H9 (cell line): ENCODE measurements around the gene RAB29. TPM values are rescaled to one million over a fixed set of nuclear protein-coding genes. Genes with fewer than 3 reads are reported as not detected.

Source experiments
- DNase-seq: peaks from one replicate; pipeline ENCODE4 v3.0.0-alpha.2; 2017
- H2AFZ ChIP-seq: one replicate; pipeline ENCODE4 v1.6.1; 2013; ENCODE audit warnings: mild to moderate bottlenecking, low read length, control low read depth, moderate library complexity
- H2AK5ac ChIP-seq: 2 replicates; pipeline ENCODE4 v1.6.1; 2013; ENCODE audit warnings: low read length, control low read depth, mixed read lengths; ENCODE audit not compliant: insufficient read length
- H2BK120ac ChIP-seq: one replicate; pipeline ENCODE4 v1.6.1; 2013; ENCODE audit warnings: low read depth, mild to moderate bottlenecking, low read length, control low read depth, inconsistent platforms; ENCODE audit not compliant: poor library complexity, severe bottlenecking
- H2BK12ac ChIP-seq: 2 replicates; pipeline ENCODE4 v1.6.1; 2013; ENCODE audit warnings: low read length, control low read depth, mixed read lengths, low read depth; ENCODE audit not compliant: insufficient read length
- H2BK15ac ChIP-seq: 2 replicates; pipeline ENCODE4 v1.6.1; 2013; ENCODE audit warnings: low read depth, low read length, control low read depth
- H2BK20ac ChIP-seq: one replicate; pipeline ENCODE4 v1.6.1; 2013; ENCODE audit warnings: low read depth, mild to moderate bottlenecking, low read length, control low read depth, inconsistent platforms; ENCODE audit not compliant: poor library complexity, severe bottlenecking
- H2BK5ac ChIP-seq: 2 replicates; pipeline ENCODE4 v1.6.1; 2013; ENCODE audit warnings: low read length, control low read depth, mixed read lengths; ENCODE audit not compliant: insufficient read length
- H3K14ac ChIP-seq: 2 replicates; pipeline ENCODE4 v1.6.1; 2013; ENCODE audit warnings: low read length, control low read depth; ENCODE audit not compliant: insufficient read depth
- H3K18ac ChIP-seq: 2 replicates; pipeline ENCODE4 v1.6.1; 2013; ENCODE audit warnings: low read depth, mild to moderate bottlenecking, mixed read lengths, low read length, control low read depth; ENCODE audit not compliant: insufficient read length
- H3K23ac ChIP-seq: 2 replicates; pipeline ENCODE4 v1.6.1; 2013; ENCODE audit warnings: low read length, control low read depth, mixed read lengths, low read depth; ENCODE audit not compliant: insufficient read length
- H3K23me2 ChIP-seq: 2 replicates; pipeline ENCODE4 v1.6.1; 2013; ENCODE audit warnings: low read depth, mild to moderate bottlenecking, mixed read lengths, low read length, control low read depth; ENCODE audit not compliant: insufficient read length, poor library complexity, severe bottlenecking
- H3K27ac ChIP-seq: 2 replicates; pipeline ENCODE4 v1.5.1; 2013; ENCODE audit warnings: low read length, control low read depth, mixed read lengths, low read depth; ENCODE audit not compliant: insufficient read length
- H3K27me3 ChIP-seq: 2 replicates; pipeline ENCODE4 v1.6.1; 2013; ENCODE audit warnings: low read length, control low read depth, inconsistent platforms; ENCODE audit not compliant: insufficient read depth
- H3K4ac ChIP-seq: 2 replicates; pipeline ENCODE4 v1.6.1; 2013; ENCODE audit warnings: low read depth, mild to moderate bottlenecking, control low read depth, inconsistent platforms, low read length, moderate library complexity
- H3K4me1 ChIP-seq: 2 replicates; pipeline ENCODE4 v1.6.1; 2013; ENCODE audit warnings: low read length, control low read depth, inconsistent platforms; ENCODE audit not compliant: insufficient read depth
- H3K4me2 ChIP-seq: 2 replicates; pipeline ENCODE4 v1.6.1; 2013; ENCODE audit warnings: low read length, control low read depth, mixed read lengths; ENCODE audit not compliant: insufficient read length, insufficient read depth
- H3K56ac ChIP-seq: 2 replicates; pipeline ENCODE4 v1.6.1; 2013; ENCODE audit warnings: low read depth, mild to moderate bottlenecking, mixed read lengths, low read length, control low read depth; ENCODE audit not compliant: insufficient read length
- H3K79me1 ChIP-seq: 2 replicates; pipeline ENCODE4 v1.6.1; 2013; ENCODE audit warnings: low read depth, mild to moderate bottlenecking, moderate library complexity, low read length, control low read depth, inconsistent platforms; ENCODE audit not compliant: insufficient read depth, poor library complexity, severe bottlenecking
- H3K79me2 ChIP-seq: 2 replicates; pipeline ENCODE4 v1.6.1; 2013; ENCODE audit warnings: low read length, control low read depth, inconsistent platforms; ENCODE audit not compliant: insufficient read depth
- H3K9ac ChIP-seq: 2 replicates; pipeline ENCODE4 v1.6.1; 2013; ENCODE audit warnings: low read length, control low read depth, mixed read lengths; ENCODE audit not compliant: insufficient read length; ENCODE audit errors: extremely low read depth
- H3K9me3 ChIP-seq: one replicate; pipeline ENCODE4 v1.6.1; 2013; ENCODE audit warnings: low read depth, low read length, inconsistent platforms; ENCODE audit not compliant: control insufficient read depth
- H3T11ph ChIP-seq: one replicate; pipeline ENCODE4 v1.6.1; 2013; ENCODE audit warnings: mild to moderate bottlenecking, low read length, control low read depth, inconsistent platforms
- H4K20me1 ChIP-seq: one replicate; pipeline ENCODE4 v1.6.1; 2013; ENCODE audit not compliant: control insufficient read depth, insufficient read length, insufficient read depth
- H4K5ac ChIP-seq: 2 replicates; pipeline ENCODE4 v1.6.1; 2013; ENCODE audit warnings: low read depth, mild to moderate bottlenecking, mixed read lengths, low read length, control low read depth; ENCODE audit not compliant: insufficient read length
- H4K8ac ChIP-seq: replicated peaks from 2 replicates; pipeline ENCODE4 v1.6.1; 2013; ENCODE audit warnings: low read length, control low read depth, mixed read lengths, low read depth; ENCODE audit not compliant: insufficient read length
- H4K91ac ChIP-seq: 2 replicates; pipeline ENCODE4 v1.6.1; 2013; ENCODE audit warnings: low read depth, mild to moderate bottlenecking, moderate library complexity, mixed read lengths, low read length, control low read depth; ENCODE audit not compliant: insufficient read length
- H3K27ac Mint-ChIP-seq, 3 experiments: 2 replicates in 2 of 3; 3 replicates in 1 of 3; pipeline ENCODE4 v1.8.0; 2020 to 2021; ENCODE audit warnings: mixed read lengths in 3 of 3, mild to moderate bottlenecking in 1 of 3, moderate library complexity in 1 of 3
- H3K27me3 Mint-ChIP-seq: 2 replicates; pipeline ENCODE4 v1.8.0; 2021; ENCODE audit warnings: low read depth, mild to moderate bottlenecking, moderate library complexity, mixed read lengths
- H3K36me3 Mint-ChIP-seq, 3 experiments: 2 replicates in 2 of 3; 3 replicates in 1 of 3; pipeline ENCODE4 v1.8.0; 2020 to 2021; ENCODE audit warnings: low read depth in 3 of 3, mixed read lengths in 3 of 3; ENCODE audit not compliant: insufficient read depth in 1 of 3
- H3K4me1 Mint-ChIP-seq, 2 experiments: 2 replicates each; pipeline ENCODE4 v1.8.0; 2020; ENCODE audit warnings: mixed read lengths in 2 of 2
- H3K4me3 Mint-ChIP-seq, 2 experiments: 2 replicates in 1 of 2; 3 replicates in 1 of 2; pipeline ENCODE4 v1.8.0; 2020 to 2021; ENCODE audit warnings: mild to moderate bottlenecking in 2 of 2, mixed read lengths in 2 of 2, moderate library complexity in 1 of 2
- H3K9me3 Mint-ChIP-seq, 2 experiments: 2 replicates in 1 of 2; 3 replicates in 1 of 2; pipeline ENCODE4 v1.8.0; 2020; ENCODE audit warnings: mild to moderate bottlenecking in 2 of 2, mixed read lengths in 2 of 2, moderate library complexity in 1 of 2
- WGBS: extraction: QIAGEN DNeasy Blood & Tissue Kit; methylation state at CpG from one replicate; pipeline ENCODE4 v1.1.7; 2013; ENCODE audit warnings: missing lambda C conversion rate, low lambda C conversion rate, mixed read lengths; ENCODE audit not compliant: insufficient read length; ENCODE audit errors: extremely low coverage; 5-methylcytosine and 5-hydroxymethylcytosine counted together
- total RNA-seq: library from RNA; stranded (reverse); gene quantifications from 2 replicates; pipeline ENCODE4 v1.2.1, GENCODE V29; 2021
- TF ChIP-seq, protein P1 (sequence below): fragments of 200-600 bp; sonication (generic); conservative IDR thresholded peaks from 3 replicates; pipeline ENCODE4 v1.8.0; 2021; ENCODE audit warnings: antibody characterized with exemption, mild to moderate bottlenecking

RAB29 gene
- total RNA-seq, 1 experiment from 2014 or later: 4.2 TPM

GRCh38 chr1:205794011-205794730 lies 18.9 kb upstream of the RAB29 start:
- Mint-ChIP-seq H3K27me3 (no peaks in the 10 kb centered on the region), H3K9me3 (no peaks in the 10 kb centered on the region), H3K4me3 (no peak overlapping the region), H3K36me3 (peaks cover 16 to 63% (median 59%) of the 10 kb centered on the region in 3 experiments; a peak in 6 of 7 replicates), H3K27ac (no peak overlapping the region), H3K4me1 (peaks cover 5 to 12% of the 10 kb centered on the region in 2 experiments; a peak in 3 of 4 replicates)
- H2BK15ac ChIP-seq: no peak overlapping the region
- H2BK5ac ChIP-seq: no peak overlapping the region
- no peak overlapping the region for H2AFZ ChIP-seq
- no peak for DNase-seq
- TF ChIP-seq, protein P1, sequence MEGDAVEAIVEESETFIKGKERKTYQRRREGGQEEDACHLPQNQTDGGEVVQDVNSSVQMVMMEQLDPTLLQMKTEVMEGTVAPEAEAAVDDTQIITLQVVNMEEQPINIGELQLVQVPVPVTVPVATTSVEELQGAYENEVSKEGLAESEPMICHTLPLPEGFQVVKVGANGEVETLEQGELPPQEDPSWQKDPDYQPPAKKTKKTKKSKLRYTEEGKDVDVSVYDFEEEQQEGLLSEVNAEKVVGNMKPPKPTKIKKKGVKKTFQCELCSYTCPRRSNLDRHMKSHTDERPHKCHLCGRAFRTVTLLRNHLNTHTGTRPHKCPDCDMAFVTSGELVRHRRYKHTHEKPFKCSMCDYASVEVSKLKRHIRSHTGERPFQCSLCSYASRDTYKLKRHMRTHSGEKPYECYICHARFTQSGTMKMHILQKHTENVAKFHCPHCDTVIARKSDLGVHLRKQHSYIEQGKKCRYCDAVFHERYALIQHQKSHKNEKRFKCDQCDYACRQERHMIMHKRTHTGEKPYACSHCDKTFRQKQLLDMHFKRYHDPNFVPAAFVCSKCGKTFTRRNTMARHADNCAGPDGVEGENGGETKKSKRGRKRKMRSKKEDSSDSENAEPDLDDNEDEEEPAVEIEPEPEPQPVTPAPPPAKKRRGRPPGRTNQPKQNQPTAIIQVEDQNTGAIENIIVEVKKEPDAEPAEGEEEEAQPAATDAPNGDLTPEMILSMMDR: no peak
- no CpG with 5 or more reads among the region's 5 CpGs for WGBS
- no peaks in the 10 kb centered on the region for H3K79me1 ChIP-seq
- no peak overlapping the region for H2BK20ac ChIP-seq
- H4K20me1 ChIP-seq: no peaks in the 10 kb centered on the region
- H3K4me1 ChIP-seq: no peaks in the 10 kb centered on the region
- no peak overlapping the region for H4K8ac ChIP-seq
- H3K23me2 ChIP-seq: no peaks in the 10 kb centered on the region
- no peaks in the 10 kb centered on the region for H3K27me3 ChIP-seq
- no peaks in the 10 kb centered on the region for H3K9me3 ChIP-seq
- no peak overlapping the region for H3K4ac ChIP-seq
- no peak overlapping the region for H2BK120ac ChIP-seq
- H2BK12ac ChIP-seq: no peak overlapping the region
- H4K5ac ChIP-seq: no peak overlapping the region
- no peak overlapping the region for H3T11ph ChIP-seq
- no peak overlapping the region for H3K56ac ChIP-seq
- no peak overlapping the region for H3K18ac ChIP-seq
- H4K91ac ChIP-seq: no peak overlapping the region
- no peak overlapping the region for H2AK5ac ChIP-seq
- H3K27ac ChIP-seq: no peak overlapping the region
- H3K23ac ChIP-seq: no peak overlapping the region
- no peak overlapping the region for H3K9ac ChIP-seq
- H3K4me2 ChIP-seq: no peak overlapping the region
- no peaks in the 10 kb centered on the region for H3K79me2 ChIP-seq
- H3K14ac ChIP-seq: no peak overlapping the region
